OCI-LY7 (cell line): ENCODE results near the gene C3.

Source experiments
- CTCF ChIP-seq: fragments of 200-600 bp; sonication (generic); conservative IDR thresholded peaks from 2 replicates; pipeline ENCODE4 v1.5.1; 2014; ENCODE audit warnings: mild to moderate bottlenecking, antibody characterized with exemption, low read length, moderate library complexity, mixed read lengths
- EZH2phosphoT487 ChIP-seq: fragments of 200-600 bp; sonication (generic); IDR thresholded peaks from 2 replicates; pipeline ENCODE4 v1.6.1; 2018; ENCODE audit warnings: low read depth, borderline replicate concordance, mild to moderate bottlenecking, mixed run types, antibody characterized with exemption, low read length, moderate library complexity, mixed read lengths

- TF ChIP-seq CTCF (no peak), EZH2phosphoT487 (no peak)
Observed at GRCh38 chr19:6692027-6692426, 28.4 kb downstream of the C3 start.
